Panc1 (cell line): ENCODE measurements around the gene GRIA4. TPM values are rescaled to one million over a fixed set of nuclear protein-coding genes. Genes with fewer than 3 reads are reported as not detected.

ENCODE experiments used
- ATAC-seq: fragments of 200-7000 bp; cut with Tn5 transposase; 2 replicates; pipeline ENCODE4 v1.9.1; 2020; ENCODE audit warnings: mild to moderate bottlenecking, moderate library complexity
- BruUV-seq: library from RNA; stranded (reverse); fragments of 400-500 nt; replicated peaks from 2 replicates; lab custom pipeline; 2021; lab: Mats Ljungman, UMichigan
- CTCF ChIA-PET: fragments of 300-600 bp; sonication (Branson Sonifier 250); formaldehyde crosslinking; loops from one replicate; lab custom pipeline; 2022; ENCODE audit warnings: antibody characterized with exemption; lab: Charles Lee
- POLR2A ChIA-PET: fragments of 300-600 bp; sonication (Branson Sonifier 250); formaldehyde crosslinking; loops from one replicate; lab custom pipeline; 2022; ENCODE audit warnings: antibody characterized with exemption; lab: Charles Lee
- DNase-seq: peaks from one replicate; pipeline ENCODE4 v3.0.0-alpha.2; 2010; ENCODE audit warnings: low read depth, low spot score
- H3K27ac ChIP-seq: 2 replicates; pipeline ENCODE4 v1.5.1; 2011; ENCODE audit warnings: mild to moderate bottlenecking, low read length, inconsistent platforms
- H3K27me3 ChIP-seq: fragments of 200-500 bp; sonication (Bioruptor generic); 2 replicates; pipeline ENCODE4 v1.6.0; 2014; ENCODE audit warnings: low read length, inconsistent platforms; ENCODE audit not compliant: control insufficient read depth, insufficient read depth
- H3K36me3 ChIP-seq: fragments of 200-500 bp; sonication (Bioruptor generic); 2 replicates; pipeline ENCODE4 v1.5.1; 2014; ENCODE audit warnings: inconsistent platforms, mild to moderate bottlenecking, low read length, moderate library complexity; ENCODE audit not compliant: control insufficient read depth, insufficient read depth
- H3K4me1 ChIP-seq: 2 replicates; pipeline ENCODE4 v1.5.1; 2011; ENCODE audit warnings: inconsistent platforms, mild to moderate bottlenecking, low read length, moderate library complexity; ENCODE audit not compliant: control insufficient read depth, insufficient read depth
- H3K4me3 ChIP-seq, 2 experiments: 2 replicates each; pipeline ENCODE4 v1.5.1; 2011 to 2012; ENCODE audit warnings: low read depth in 2 of 2, low read length in 2 of 2, mild to moderate bottlenecking in 2 of 2, inconsistent platforms in 1 of 2, moderate library complexity in 1 of 2
- H3K9me3 ChIP-seq: fragments of 200-500 bp; sonication (Bioruptor generic); 2 replicates; pipeline ENCODE4 v1.5.1; 2014; ENCODE audit warnings: low read depth, mild to moderate bottlenecking, inconsistent platforms, low read length, moderate library complexity; ENCODE audit not compliant: control insufficient read depth, insufficient read depth
- POLR2AphosphoS5 ChIP-seq: IDR thresholded peaks from 2 replicates; pipeline ENCODE4 v1.6.1; 2012; ENCODE audit warnings: mild to moderate bottlenecking, low read depth, low read length, moderate library complexity
- REST ChIP-seq, 2 experiments: IDR thresholded peaks; 2 replicates each; pipeline ENCODE4 v1.6.1; 2011 to 2012; ENCODE audit warnings: low read depth in 2 of 2, control low read depth in 1 of 2, low read length in 1 of 2, mild to moderate bottlenecking in 1 of 2, moderate library complexity in 1 of 2; ENCODE audit not compliant: insufficient read depth in 1 of 2
- SIN3A ChIP-seq: IDR thresholded peaks from 2 replicates; pipeline ENCODE4 v1.6.1; 2012; ENCODE audit warnings: low read depth, mild to moderate bottlenecking, low read length, moderate library complexity, borderline replicate concordance; ENCODE audit not compliant: insufficient read depth
- TCF7L2 ChIP-seq: IDR thresholded peaks from 2 replicates; pipeline ENCODE4 v1.6.1; 2011; ENCODE audit warnings: mild to moderate bottlenecking, low read depth, low read length, inconsistent platforms
- in situ Hi-C: cut with HindIII; loops from 2 replicates; pipeline ENCODE4 v1.10.0; 2016; ENCODE audit warnings: low sequenced_read_pairs, low pct_unique_long_range_greater_than_20kb
- intact Hi-C: fragments of 100-400 bp; cut with micrococcal nuclease; formaldehyde crosslinking; loops from one replicate; pipeline ENCODE4 v1.10.0; 2022; ENCODE audit not compliant: unreplicated experiment
- total RNA-seq: library from RNA; stranded (reverse); gene quantifications from one replicate; pipeline ENCODE4 v1.2.1, GENCODE V29; 2021; ENCODE audit not compliant: unreplicated experiment
- TF ChIP-seq, protein P1 (sequence below): fragments of 450-650 bp; IDR thresholded peaks from 2 replicates; pipeline ENCODE4 v1.5.1; 2017; ENCODE audit warnings: mild to moderate bottlenecking

Gene GRIA4
- total RNA-seq, 1 experiment from 2014 or later: not detected

GRCh38 chr11:106017093-106017492 lies 407.2 kb downstream of the GRIA4 start:
- no TSS peak for BruUV-seq
- no peaks in the 10 kb centered on the region for H3K9me3 ChIP-seq
- no peak for ATAC-seq
- ChIA-PET POLR2A (no interaction called here), CTCF (no interaction called here)
- no peak overlapping the region for H3K4me3 ChIP-seq
- H3K27me3 ChIP-seq: no peaks in the 10 kb centered on the region
- intact Hi-C loops: no loop called here
- no peak overlapping the region for H3K27ac ChIP-seq
- DNase-seq: no peak
- H3K4me1 ChIP-seq: peaks cover 15% of the 10 kb centered on the region; the same call in 1 of the 2 replicates
- H3K36me3 ChIP-seq: peaks cover 2% of the 10 kb centered on the region; the same call in 1 of the 2 replicates
- in situ Hi-C loops: no loop called here
- TF ChIP-seq SIN3A (no peak), REST (IDR thresholded peaks at IDR 0.05; ENCODE audit: insufficient read depth in 1 of 2, low read depth in 2 of 2, low read length in 1 of 2) (no peak), TCF7L2 (no peak), POLR2AphosphoS5 (no peak)
- TF ChIP-seq, protein P1, sequence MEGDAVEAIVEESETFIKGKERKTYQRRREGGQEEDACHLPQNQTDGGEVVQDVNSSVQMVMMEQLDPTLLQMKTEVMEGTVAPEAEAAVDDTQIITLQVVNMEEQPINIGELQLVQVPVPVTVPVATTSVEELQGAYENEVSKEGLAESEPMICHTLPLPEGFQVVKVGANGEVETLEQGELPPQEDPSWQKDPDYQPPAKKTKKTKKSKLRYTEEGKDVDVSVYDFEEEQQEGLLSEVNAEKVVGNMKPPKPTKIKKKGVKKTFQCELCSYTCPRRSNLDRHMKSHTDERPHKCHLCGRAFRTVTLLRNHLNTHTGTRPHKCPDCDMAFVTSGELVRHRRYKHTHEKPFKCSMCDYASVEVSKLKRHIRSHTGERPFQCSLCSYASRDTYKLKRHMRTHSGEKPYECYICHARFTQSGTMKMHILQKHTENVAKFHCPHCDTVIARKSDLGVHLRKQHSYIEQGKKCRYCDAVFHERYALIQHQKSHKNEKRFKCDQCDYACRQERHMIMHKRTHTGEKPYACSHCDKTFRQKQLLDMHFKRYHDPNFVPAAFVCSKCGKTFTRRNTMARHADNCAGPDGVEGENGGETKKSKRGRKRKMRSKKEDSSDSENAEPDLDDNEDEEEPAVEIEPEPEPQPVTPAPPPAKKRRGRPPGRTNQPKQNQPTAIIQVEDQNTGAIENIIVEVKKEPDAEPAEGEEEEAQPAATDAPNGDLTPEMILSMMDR: no peak

DNA sequence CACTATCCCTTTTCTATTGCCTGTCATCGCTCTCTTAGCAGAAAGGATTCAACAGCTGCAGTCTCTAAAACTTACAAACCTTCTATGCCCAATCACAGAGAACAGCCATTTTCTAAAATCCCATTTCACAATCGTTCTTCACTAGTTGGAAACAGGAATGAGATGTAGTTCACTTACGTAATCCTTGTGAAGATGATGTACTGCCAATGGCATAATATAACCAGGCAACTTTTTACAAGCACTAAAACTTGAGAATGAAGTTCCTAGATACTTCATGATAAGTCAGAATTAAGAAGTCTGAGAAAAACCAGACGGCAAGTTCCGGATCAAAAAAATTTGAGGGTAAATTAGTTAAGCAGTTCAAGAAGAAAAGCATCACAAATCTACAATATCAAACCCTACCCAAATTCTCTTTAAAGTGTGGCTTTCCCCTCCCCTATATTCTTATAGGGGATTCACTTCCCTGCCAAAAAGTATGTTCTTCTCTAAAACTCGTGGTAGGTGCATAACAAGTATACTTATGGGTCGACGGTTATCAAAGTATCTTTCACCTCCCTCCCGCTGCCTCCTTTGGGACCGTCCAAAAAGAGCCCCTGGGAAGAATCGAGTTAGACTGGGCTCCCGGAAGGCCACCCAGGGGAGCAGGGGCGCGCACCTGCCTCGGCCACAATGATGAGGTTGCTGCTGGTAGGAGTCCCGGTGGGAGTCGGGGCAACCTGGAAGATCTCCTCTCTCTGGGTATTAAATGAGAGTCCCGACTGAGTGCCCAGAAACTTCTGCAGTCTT lies 411.5 kb downstream of the GRIA4 start:
- Histone ChIP-seq H3K9me3 (no peaks in the 10 kb centered on the region), H3K27me3 (no peaks in the 10 kb centered on the region), H3K4me1 (peaks cover 15% of the 10 kb centered on the region; the same call in 1 of the 2 replicates), H3K27ac (peak overlapping the region; percentile 92), H3K36me3 (peaks cover 2% of the 10 kb centered on the region; the same call in 1 of the 2 replicates), H3K4me3 (peak overlapping the region; percentile 77 to 90)
- in situ Hi-C loops (no loop called here), intact Hi-C loops (no loop called here)
- TF ChIP-seq POLR2AphosphoS5: no peak
- no peak for TF ChIP-seq SIN3A
- TF ChIP-seq REST (IDR thresholded peaks at IDR 0.05; ENCODE audit: insufficient read depth in 1 of 2, low read depth in 2 of 2, low read length in 1 of 2): no peak
- TF ChIP-seq, protein P1: no peak
- POLR2A ChIA-PET: no interaction called here
- CTCF ChIA-PET: no interaction called here
- DNase-seq (no peak), ATAC-seq (peak; percentile 14)
- BruUV-seq: no TSS peak
